ENCODE measurements around the gene TP63. TPM values are rescaled to one million over a fixed set of nuclear protein-coding genes. Genes with fewer than 3 reads are reported as not detected.

The TP63 gene
- total and polyA plus RNA-seq, 12 donors, result 0.11 to 0.84 (median 0.16) TPM; not detected in 1

GRCh38 chr3:189680723-189681122 is 49.5 kb downstream of the TP63 start:
- H3K36me3 ChIP-seq (replicated peaks in 1 of 2), result no peaks in the 10 kb centered on the region
- H3K9me3 ChIP-seq (replicated peaks in 1 of 3), result peaks cover 0 to 9% (median 0%) of the 10 kb centered on the region in 3 donors
- no peaks in the 10 kb centered on the region for H3K4me1 ChIP-seq (replicated peaks in 1 of 2)
- DNase-seq, result no peak
- intact Hi-C loops (cut with DNase I), result no loop called here
- TF ChIP-seq POLR2A (IDR thresholded peaks at IDR 0.05), result no peak
- no peak overlapping the region for H3K4me3 ChIP-seq
- no peaks in the 10 kb centered on the region for H3K27me3 ChIP-seq
- no peak overlapping the region for H3K27ac ChIP-seq

DNA sequence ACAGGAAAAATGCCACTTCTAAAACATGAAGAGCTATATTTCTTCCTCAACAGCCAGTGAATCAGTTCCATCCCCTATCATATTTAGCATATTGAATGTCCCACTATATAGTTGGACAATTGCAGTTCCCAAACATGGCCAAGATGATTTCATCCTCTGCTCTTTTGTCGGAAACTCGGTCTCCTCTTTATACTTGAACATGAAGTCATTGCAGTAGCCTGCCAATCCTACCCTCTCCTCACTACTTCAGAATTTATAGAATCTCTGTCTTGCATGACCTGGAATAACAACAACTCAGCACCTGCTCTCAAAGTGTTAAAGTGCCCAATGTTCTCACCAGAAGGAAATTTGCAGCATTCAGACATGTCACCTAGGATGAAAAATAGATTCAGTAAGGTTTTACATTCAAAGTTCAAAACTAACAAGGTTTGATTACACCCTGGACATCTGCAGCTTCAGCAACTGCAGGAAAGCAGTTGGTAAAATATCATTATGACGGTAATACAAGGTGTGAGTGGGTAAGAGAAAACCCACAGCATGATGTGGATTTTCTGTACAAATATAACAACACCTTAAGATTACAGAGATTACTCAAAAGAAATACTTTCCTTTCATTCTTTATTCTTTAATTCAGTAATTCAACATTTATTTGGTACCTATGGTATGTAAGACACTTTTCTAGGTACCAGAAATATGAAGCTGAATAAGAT is 52.5 kb downstream of the TP63 start:
- no peak for DNase-seq
- Histone ChIP-seq H3K4me3 (no peak overlapping the region), H3K4me1 (replicated peaks in 1 of 2) (no peaks in the 10 kb centered on the region), H3K27ac (no peak overlapping the region), H3K36me3 (replicated peaks in 1 of 2) (no peaks in the 10 kb centered on the region), H3K9me3 (replicated peaks in 1 of 3) (no peaks in the 10 kb centered on the region), H3K27me3 (no peaks in the 10 kb centered on the region)
- WGBS, 4 donors, result 78 to 89% (median 88%) methylated on average over 3 of the region's 3 CpGs
- intact Hi-C loops (cut with DNase I), result no loop called here
- TF ChIP-seq POLR2A (IDR thresholded peaks at IDR 0.05) (no peak), CTCF (IDR thresholded peaks at IDR 0.05) (no peak)

- Histone ChIP-seq H3K36me3 (replicated peaks in 1 of 2) (no peaks in the 10 kb centered on the region), H3K27me3 (no peaks in the 10 kb centered on the region), H3K9me3 (replicated peaks in 1 of 3) (no peaks in the 10 kb centered on the region), H3K27ac (no peak overlapping the region), H3K4me3 (no peak overlapping the region), H3K4me1 (replicated peaks in 1 of 2) (no peaks in the 10 kb centered on the region)
- no peak for TF ChIP-seq CTCF (IDR thresholded peaks at IDR 0.05)
- TF ChIP-seq POLR2A (IDR thresholded peaks at IDR 0.05), result no peak
- intact Hi-C loops (cut with DNase I), result no loop called here
- 84 to 94% (median 90%) methylated on average over 2 of the region's 2 CpGs for WGBS, 4 donors
- no peak for DNase-seq
Measured at GRCh38 chr3:189684317-189684716, 53.1 kb downstream of the TP63 start.

- DNase-seq, result no peak
- TF ChIP-seq POLR2A (IDR thresholded peaks at IDR 0.05), result no peak
- no peak for TF ChIP-seq CTCF (IDR thresholded peaks at IDR 0.05)
- Histone ChIP-seq H3K36me3 (replicated peaks in 1 of 2) (no peaks in the 10 kb centered on the region), H3K9me3 (replicated peaks in 1 of 3) (no peaks in the 10 kb centered on the region), H3K4me1 (replicated peaks in 1 of 2) (no peaks in the 10 kb centered on the region), H3K4me3 (no peak overlapping the region), H3K27ac (no peak overlapping the region), H3K27me3 (no peaks in the 10 kb centered on the region)
- intact Hi-C loops (cut with DNase I), result no loop called here
- WGBS, 4 donors, result 80 to 92% (median 82%) methylated on average over 1 of the region's 1 CpG
Measured at GRCh38 chr3:189685291-189685690, 54.1 kb downstream of the TP63 start.

DNA sequence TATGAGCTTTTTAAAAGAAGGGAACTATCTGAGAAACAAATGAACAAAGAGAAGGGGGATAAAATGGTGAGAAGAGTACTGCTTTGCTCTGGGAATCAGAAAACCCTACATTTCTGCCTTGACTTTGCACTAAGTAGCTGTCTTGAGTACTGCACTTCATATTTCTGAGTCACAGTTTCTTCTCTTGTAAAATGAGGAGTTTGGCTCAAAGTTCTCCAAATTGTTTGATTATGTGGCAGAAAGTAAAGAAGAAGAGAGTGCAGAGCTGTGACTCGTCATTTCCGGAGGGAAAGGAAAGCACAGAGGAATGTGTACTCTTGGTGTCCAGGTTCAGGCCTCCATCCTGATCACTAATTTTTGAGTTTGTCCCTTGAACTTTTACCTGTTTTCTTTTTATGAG is 54.7 kb downstream of the TP63 start:
- Histone ChIP-seq H3K27ac (no peak overlapping the region), H3K9me3 (replicated peaks in 1 of 3) (no peaks in the 10 kb centered on the region), H3K36me3 (replicated peaks in 1 of 2) (no peaks in the 10 kb centered on the region), H3K27me3 (no peaks in the 10 kb centered on the region), H3K4me3 (no peak overlapping the region), H3K4me1 (replicated peaks in 1 of 2) (no peaks in the 10 kb centered on the region)
- no peak for TF ChIP-seq POLR2A (IDR thresholded peaks at IDR 0.05)
- intact Hi-C loops (cut with DNase I), result no loop called here
- DNase-seq, result no peak
- 46 to 79% (median 76%) methylated on average over 2 of the region's 2 CpGs for WGBS, 4 donors

Measured in adrenal gland (tissue), 12 donors.